NOMO-1 treated with dmso at 0.1 percent for 144 hours (cell line): Measurements from ENCODE around the gene NTSR1.

Experiments used
- DNase-seq: peaks from one replicate; lab custom pipeline; 2025; ENCODE audit not compliant: unreplicated experiment; lab: John Stamatoyannopoulos, UW

The NTSR1 gene

DNA sequence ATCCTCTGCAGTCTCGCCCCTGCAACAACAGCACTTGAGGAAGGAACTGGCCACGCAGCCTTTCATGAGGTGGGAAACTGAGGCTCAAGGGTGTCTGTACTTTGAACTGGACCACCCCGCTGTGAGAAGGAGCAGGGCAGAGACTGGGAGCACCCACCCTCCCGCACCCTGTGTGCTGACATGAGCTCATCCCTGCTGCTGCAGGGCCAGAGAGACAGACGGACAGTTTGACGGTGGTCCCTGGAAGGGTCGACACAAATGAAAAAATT is 70.7 kb downstream of the NTSR1 start:
- DNase-seq: no peak

DNA sequence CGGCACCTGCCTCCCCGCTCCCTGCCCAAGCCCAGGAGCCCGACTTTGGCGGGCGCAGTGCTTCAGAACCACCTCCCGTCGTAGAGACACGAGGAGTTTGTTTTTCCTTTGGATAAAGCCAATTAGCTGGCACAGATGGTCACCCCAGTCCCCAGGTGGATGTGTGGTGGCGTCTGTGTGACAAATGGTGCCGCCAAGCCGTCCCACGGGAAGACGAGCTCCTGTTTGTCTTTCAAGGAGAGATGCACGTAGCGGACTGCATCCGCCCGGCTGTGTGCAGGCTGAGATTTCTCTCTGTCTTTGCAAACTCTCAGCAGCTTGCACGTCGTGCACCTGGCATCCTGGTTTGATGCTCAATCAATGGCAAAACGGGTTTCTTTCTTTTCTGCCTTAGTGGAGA is 71.6 kb downstream of the NTSR1 start:
- DNase-seq: no peak

DNA sequence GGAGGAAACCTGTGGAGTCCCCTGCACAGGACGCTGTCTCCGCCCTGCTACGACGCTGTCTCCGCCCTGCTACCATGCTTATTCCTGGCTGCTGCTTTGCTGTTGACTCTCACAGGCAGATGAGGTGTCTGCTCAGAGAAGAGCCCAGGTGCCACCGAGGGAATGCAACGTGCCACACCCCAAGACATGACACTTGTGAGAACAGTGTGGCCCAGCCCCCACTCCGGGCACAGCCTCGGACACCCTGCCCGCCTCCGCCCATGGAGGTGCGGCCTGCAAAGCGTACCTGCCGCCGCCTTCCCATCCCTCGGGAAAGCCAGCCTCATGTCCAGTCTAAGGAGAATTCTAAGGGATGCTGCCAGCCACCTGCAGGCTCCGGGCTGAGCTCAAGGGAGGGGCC is 72.1 kb downstream of the NTSR1 start:
- DNase-seq: no peak

DNA sequence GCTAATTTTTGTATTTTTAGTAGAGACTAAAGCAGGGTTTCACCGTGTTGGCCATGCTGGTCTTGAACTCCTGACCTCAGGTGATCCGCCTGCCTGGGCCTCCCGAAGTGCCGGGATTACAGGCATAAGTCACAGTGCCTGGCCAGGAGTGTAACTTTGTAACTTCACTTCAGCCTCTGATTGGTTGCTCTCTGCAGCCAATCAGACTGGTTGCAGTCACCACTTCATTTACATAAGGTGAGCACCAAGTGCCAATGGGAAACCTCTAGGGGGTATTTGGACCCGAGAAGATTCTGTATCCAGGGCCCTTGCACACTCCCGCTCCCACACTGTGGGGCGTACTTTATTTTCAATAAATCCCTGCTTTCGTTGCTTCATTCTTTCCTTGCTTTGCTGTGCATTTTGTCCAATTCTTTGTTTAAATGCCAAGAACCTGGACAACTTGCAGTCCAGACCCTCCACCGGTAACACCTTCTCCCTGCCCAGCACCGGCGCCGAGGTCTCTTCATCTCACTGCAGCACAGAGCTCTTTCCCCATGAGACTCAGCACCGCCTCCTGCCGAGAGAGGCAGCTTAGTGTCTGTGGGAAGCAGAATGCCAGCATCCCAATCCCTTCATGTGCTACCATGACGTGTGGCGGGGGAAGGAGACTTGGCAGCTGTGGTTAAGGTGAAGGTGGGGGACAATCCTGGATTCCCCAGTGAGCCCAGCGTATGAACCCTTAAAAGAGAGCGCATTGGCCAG is 73.7 kb downstream of the NTSR1 start:
- no peak for DNase-seq

DNA sequence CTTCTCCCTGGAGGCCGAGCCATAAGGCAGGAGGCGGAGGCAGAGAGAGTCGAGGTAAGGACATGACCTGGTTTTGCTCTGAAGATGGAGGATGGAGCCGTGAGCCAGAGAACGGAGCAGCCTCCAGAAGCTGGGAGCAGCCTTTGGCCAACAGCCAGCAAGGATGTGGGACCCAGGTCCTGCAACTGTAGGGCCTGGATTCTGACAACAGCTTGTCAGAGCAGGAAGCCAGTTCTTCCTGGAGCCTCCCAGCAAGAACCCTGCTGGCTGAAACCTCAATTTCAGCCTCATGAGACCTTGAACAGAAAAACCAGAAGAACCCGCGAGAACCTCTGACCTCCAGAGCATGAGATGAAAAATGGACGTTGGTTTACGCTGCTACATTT is 74.2 kb downstream of the NTSR1 start:
- no peak for DNase-seq

DNA sequence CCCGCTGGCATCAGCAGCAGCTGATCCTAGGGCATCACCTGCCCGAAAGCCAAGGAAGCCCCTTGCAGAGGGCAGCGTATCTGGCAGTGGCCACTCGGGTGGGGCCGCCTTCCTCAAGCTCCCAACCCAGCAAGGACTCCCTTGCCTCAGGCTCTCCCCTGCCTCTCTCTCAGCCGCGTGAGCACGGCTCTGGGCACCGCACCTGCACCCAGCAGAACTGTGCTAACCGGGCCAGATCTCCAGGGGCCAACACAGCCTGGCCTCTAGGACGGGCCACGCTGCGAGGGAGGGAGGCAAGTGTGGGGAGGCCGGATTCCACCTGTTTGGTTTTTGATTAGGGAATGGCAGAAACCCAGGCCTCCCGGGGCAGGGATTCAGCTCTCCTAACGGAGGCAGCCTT is 75.9 kb downstream of the NTSR1 start:
- no peak for DNase-seq

DNA sequence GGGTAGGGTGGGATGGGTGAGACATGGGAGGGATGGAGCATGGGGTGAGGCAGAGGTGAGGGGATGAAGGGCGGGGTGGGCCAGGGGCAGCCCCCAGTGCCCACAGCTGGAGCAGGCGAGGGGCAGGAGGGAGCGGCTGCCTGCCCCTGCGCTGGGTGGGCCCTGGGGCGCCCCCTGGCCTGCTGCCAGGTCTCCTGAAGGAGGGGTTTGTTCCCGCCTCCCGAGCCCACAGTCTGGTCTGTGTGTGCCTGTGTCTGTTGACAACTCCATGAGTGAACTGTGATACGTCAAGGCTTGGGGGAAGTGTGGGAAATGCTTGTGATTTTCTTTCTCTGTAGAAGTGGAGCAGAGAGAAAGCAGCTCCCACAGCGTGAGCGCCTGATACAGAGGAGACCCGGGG is 76.8 kb downstream of the NTSR1 start:
- no peak for DNase-seq

DNA sequence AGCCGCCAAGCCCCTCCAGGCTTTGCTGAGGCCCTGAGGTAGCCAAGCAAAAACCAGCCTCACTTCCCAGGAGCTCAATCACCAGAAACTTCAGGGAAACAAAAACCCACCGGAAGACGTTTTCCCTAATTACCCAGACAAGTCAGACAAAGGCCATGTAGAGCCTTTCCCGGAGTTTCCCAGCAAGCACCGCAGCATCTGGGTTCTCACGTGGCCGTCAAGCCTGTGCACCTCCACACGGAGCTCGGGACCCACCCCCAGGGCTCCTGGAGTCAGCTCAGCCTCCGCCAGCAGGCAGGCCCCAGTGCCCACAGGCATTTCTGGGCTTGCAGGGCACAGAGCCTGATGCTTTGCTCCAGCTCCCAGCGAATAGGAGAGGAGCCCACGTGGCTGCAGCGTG is 77.5 kb downstream of the NTSR1 start:
- DNase-seq: no peak

DNA sequence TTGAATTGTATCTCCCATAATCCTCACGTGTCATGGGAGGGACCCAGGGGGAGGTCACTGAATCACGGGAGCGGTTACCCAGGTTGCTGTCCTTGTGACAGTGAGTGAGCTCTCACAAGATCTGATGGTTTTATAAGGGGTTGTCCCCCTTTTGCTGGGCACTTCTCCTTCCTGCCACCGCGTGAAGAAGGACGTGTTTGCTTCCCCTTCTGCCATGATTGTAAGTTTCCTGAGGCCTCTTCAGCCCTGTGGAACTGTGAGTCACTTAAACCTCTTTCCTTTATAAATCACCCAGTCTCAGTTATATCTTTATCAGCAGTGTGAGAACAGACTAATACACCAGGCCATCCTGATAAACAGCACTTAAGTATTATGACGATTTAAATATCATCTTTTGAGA is 78.7 kb downstream of the NTSR1 start:
- no peak for DNase-seq

DNA sequence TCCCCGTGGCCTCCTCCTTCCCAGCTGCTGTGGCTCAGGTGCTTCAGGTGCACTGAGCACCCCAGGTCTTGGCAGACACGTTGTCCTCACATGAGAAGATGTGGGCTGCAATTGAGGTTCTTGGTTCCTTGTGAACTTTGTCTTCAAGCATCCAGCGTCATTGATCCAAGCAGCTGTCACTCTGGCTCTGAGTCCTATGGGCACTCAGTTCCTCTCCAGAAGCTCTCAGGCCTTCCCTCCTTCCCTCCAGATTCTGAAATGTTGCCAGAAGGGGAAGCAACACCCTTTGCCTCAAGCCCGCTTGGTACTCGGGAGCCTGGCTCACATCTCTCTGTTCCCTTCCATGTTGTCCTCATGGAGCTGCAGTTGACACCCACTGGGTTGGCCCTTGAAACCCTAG is 79.2 kb downstream of the NTSR1 start:
- DNase-seq: no peak

DNA sequence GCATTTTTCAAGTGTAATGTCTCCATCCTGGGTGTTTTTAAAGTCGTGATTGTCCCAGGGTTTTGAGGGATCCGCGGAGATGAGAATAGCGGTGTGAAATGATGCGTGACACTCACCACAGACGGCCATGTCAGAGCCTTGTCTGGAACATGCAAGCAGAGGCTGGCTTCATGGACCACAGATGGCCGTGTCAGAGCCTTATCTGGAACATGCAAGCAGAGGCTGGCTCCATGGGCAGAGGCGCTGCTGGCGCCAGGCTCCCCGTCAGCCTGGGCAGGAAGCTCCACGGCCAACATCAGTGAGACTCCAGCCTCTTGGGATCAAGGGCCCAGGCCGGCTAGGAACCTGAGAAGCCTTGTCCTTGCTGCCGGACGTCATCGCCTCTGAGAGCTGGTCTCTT is 80.0 kb downstream of the NTSR1 start:
- no peak for DNase-seq

DNA sequence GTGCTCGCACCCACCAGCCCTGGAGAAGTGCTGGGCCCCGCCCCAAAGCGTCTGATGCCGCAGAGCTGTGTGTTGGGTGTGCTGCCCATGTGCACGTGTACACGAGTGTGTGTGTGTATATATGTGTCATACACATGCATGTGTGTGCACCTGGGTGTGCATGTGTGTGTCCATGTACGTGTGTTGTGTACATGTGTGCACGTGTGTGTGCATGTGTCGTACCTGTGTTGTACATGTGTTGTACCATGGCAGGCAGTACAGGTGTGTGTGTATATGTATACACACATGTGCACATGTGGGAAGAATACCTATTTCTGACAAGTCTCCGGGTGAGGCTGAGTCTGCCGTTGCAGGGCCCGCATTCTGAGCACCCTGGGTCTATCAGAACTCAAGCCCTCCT is 81.4 kb downstream of the NTSR1 start:
- no peak for DNase-seq

DNA sequence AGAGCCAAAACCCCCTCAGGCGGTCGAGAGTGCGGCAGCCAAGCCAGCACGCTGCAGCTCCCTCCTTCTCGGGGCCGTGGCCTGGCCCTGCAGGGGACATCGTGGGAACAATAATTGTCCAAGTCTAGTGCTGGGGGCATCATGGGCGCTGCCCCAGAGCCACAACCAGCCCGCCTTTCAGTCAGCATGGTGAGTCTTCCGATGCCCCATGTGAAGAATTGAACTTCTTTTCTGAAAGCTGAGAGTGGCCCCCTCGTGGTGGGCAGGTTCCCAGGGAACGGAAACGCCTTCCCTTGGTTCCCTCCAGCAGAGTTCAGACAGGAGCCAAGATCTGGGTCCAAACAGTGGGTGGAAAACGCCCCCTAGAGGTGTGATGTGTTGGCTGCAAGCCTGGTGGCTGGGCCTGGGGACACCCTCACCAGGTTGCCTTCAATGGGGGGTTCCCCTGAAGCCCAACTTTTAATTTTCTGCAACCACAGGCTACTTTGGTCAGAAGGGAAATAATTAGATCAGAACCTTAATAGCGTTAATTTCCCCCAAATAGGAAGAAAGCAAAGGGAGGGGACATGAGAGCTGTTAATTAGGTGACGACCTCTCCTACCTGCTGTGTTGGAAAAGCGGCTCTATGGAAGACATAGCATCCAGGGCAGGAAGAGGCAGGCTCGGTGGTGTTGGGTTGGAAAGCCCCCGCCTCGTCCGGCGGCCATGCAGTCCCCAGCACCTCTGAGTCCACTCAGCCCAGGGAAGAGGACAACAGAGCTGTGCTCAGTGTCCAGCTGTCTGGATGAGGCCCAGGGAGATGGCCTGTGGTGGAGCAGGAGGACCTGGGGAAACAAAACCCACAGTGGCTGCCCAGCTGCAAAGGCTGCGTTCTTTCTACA is 82.9 kb downstream of the NTSR1 start:
- DNase-seq: peak; percentile 91

DNA sequence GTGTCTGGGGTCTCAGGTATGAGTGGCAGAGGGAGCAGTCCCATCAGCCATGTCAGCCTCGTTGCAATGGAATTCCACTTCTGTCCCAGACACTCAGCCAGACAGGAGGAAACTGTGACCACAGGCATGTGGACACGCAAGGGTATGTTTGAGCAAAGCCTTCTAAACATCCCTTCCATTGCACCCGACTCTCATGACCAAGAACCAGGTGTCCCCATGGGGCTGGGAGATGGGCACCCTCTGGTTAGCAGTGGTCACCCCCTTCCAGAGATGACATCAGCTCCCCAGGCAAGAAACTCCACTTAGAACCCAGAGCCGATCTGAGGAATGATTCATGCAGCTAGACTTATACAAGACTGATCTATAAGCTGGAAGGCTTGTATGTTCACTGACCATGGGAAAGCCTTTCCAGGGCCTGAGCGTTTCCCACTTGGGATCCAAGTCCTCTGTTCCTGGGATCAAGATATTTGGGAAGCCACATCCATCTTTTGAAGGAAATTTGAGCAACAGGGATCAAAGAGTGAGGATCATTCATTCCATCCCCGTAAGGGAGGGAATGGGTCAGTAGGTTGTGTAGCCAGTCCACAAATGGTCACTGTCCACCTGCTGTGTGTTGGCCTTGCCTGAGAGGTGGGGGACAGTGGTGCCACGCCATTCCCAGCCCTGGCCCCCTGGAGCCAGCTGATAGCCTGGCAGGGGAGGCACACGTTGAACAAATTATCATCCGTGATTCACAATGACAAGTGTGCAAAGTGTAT is 83.7 kb downstream of the NTSR1 start:
- no peak for DNase-seq

DNA sequence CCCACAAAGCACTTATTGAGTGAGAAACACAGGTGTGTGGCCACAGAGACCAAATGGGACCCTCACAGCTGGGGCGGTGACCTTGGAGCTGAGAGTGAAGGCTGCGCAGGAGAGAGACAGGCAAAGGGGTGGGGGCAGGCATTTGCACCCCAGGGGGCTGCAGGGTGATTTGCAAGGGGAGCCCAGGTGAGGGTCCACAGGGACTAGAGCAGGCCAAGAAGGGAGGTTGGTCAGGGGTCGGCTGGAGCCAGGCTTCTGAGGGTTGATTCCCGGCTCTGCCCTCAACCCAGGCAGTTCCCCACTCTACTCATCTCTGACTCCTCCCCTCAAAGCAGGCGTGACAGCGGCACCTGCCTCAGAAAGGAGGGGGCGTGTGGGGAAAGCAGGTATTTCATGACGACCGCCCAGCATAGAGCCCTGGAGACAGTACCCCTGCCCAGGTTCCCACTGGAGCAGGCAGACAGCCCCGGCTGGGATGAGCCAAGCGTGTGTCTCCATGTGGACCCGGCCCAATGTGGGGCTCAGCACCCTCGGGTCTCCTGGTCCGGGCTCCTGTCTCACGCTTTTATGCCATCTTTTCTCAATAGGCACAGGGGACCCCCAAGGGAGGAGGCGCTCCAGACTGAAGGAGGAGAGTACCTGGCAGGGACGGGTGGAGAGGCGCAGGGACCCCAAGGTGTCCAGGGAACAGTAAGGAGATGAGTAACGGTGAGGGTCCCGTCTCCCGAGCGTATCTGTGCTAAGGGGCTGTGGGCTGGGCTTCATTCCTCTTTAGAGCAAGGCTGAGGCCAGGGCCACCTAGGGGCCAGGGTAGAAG is 84.5 kb downstream of the NTSR1 start:
- DNase-seq: no peak

DNA sequence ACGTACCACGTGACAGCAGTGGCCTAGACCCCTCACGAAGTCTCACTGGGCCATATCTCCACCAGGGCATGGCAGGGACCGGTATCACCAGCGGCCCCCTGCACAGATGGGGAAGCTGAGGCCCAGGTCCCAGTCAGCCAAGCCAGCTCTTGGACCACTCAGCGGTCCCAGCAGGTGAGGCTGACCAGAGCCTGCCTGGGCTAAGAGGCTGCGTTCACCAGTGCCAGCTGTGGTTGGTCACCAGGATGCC is 85.0 kb downstream of the NTSR1 start:
- no peak for DNase-seq

DNA sequence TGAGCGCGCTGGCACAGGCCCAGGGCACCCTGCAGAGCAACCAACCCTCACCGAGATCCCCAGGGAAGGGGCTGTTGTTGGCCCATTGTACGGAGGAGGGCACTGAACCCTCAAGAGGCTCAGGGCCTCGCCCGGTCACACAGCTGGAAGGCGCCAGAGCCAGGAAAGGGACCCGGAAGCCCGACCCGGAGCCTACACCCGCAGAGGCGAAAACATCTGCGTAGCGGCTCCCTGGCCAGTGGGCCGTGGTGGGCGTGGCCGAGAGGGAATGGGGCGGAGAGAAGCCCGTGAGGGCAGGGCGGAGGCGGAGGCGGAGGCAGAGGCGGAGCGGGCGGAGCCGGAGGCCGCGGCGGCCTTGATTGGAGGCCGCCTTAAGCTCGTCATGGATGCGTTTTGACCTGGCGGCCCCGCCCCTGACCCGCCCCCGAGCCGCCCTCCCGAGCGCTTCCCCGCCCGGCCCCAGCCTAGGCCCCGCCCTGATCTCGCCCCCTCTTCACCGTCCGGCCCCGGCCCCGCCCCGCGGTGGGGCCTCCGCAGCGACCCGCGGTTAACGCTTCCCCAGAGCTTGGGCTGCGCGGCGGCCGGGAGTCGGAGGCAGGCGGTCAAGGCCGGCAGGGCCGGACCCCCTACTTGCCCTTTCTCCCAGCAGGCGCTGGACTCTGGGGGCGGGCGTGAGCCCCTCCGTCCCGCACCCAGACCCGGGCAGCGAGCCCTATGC is 85.5 kb downstream of the NTSR1 start:
- DNase-seq: peak; percentile 78

DNA sequence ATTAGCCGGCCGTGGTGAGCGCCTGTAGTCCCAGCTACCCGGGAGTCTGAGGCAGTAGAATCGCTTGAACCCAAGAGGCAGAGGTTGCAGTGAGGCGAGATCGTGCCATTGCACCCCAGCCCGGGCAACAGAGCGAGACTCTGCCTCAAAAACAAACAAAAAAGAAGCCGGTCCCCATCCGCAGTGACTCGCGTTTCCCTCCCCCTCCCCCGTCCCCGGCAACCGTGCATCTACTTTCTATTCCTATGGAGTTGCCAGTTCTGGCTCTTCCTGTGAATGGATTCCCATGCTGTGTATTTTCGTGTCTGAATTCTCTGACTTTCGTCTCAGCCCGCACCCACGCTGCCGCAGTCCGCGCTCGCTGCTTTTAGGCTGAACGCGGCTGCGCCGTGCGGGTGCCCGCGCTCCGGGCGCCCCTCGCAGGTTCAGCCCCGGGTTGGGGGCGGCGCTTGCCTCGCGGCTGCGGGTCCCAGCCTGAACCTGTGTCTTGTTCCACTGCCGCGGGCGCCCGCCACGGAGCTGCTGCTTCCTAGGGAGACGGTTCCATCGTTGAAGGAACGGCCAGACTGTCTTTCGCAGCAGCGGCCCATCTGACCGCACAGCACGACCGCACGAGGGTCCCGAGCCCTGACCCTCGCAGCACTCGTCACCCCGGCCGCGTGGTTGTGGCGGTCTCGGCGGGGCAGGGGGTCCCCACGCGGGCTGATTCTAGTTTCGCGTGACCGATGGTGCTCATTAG is 86.6 kb downstream of the NTSR1 start:
- DNase-seq: peak; percentile 9

DNA sequence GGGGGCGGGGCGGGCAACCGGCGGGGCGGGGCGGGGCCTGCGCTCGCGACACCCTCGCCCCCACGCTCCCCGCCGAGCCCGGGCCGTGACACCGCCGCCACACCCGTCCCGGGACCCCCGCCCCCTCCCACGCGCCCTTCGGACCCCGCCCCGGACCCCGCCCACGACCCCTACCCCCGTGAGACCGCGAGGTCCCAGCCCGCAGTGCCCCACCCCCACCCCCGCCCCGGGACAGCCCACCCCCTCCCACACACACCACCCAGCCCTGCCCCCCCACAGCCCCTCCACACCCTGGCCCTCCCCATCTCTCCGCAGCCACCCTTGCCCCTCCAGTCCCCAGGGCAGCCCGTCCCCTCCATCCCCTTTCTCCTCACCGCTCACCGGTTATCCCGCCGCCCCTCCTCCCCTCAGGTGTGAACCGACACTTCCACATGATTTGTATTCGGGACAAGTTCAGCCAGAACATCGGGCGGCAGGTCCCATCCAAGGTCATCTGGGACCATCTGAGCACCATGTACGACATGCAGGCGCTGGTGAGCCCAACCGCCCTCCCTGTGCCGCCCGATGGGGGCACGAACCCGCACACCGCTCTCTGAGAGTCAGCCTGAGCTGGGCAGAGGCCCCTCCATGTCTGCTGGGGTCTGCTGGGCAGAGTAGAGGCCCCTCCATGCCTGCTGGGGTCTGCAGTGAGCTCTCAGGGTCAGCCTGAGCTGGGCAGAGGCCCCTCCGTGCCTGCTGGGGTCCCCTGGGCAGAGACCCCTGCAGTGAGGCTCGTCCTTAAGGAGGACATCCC is 88.3 kb downstream of the NTSR1 start:
- DNase-seq: no peak
